Liver (tissue), 3 donors: ENCODE measurements around the gene RBMS3.

Experiments used
- ATF3 ChIP-seq: IDR thresholded peaks from 2 replicates; pipeline ENCODE4 v1.6.1; 2016; ENCODE audit warnings: antibody characterized with exemption
- CTCF ChIP-seq: fragments of 150-350 bp; IDR thresholded peaks from 2 replicates; pipeline ENCODE4 v1.5.1; 2017; ENCODE audit warnings: improper control_type of control experiment, low read depth, low read length; ENCODE audit not compliant: missing input control
- EGR1 ChIP-seq, 2 donors: IDR thresholded peaks; 2 replicates each; pipeline ENCODE4 v1.6.1; 2016 to 2018; ENCODE audit warnings: antibody characterized with exemption in 2 of 2, low read depth in 2 of 2
- GABPA ChIP-seq, 2 donors: IDR thresholded peaks in 1 of 2; conservative IDR thresholded peaks in 1 of 2; 2 replicates each; pipeline ENCODE4 v1.6.1; 2016; ENCODE audit warnings: antibody characterized with exemption in 2 of 2, mild to moderate bottlenecking in 1 of 2, moderate library complexity in 1 of 2
- JUND ChIP-seq, 2 donors: IDR thresholded peaks; 2 replicates each; pipeline ENCODE4 v1.6.1; 2016; ENCODE audit warnings: antibody characterized with exemption in 2 of 2
- MAX ChIP-seq: IDR thresholded peaks from 2 replicates; pipeline ENCODE4 v1.6.1; 2016; ENCODE audit warnings: antibody characterized with exemption
- RAD21 ChIP-seq, 2 donors: IDR thresholded peaks; 2 replicates each; pipeline ENCODE4 v1.6.1; 2016; ENCODE audit warnings: antibody characterized with exemption in 2 of 2, mild to moderate bottlenecking in 2 of 2
- REST ChIP-seq: IDR thresholded peaks from 2 replicates; pipeline ENCODE4 v1.6.1; 2016; ENCODE audit warnings: antibody characterized with exemption, mild to moderate bottlenecking
- RXRA ChIP-seq, 2 donors: IDR thresholded peaks; 2 replicates each; pipeline ENCODE4 v1.6.1; 2017 to 2018; ENCODE audit warnings: antibody characterized with exemption in 2 of 2, mild to moderate bottlenecking in 1 of 2
- SP1 ChIP-seq: IDR thresholded peaks from 2 replicates; pipeline ENCODE4 v1.6.1; 2018; ENCODE audit warnings: antibody characterized with exemption, mild to moderate bottlenecking
- TAF1 ChIP-seq: conservative IDR thresholded peaks from 2 replicates; pipeline ENCODE4 v1.6.1; 2016; ENCODE audit warnings: antibody characterized with exemption, mild to moderate bottlenecking
- YY1 ChIP-seq: IDR thresholded peaks from 2 replicates; pipeline ENCODE4 v1.6.1; 2016; ENCODE audit warnings: antibody characterized with exemption, mild to moderate bottlenecking
- ZBTB33 ChIP-seq: IDR thresholded peaks from 2 replicates; pipeline ENCODE4 v1.6.1; 2016; ENCODE audit warnings: antibody characterized with exemption
- donor health status: healthy.
- donor health status: healthy.

- no peak for TF ChIP-seq CTCF
- TF ChIP-seq RAD21 (IDR thresholded peaks at IDR 0.05), result no peak
- TF ChIP-seq TAF1, result no peak
- TF ChIP-seq JUND (IDR thresholded peaks at IDR 0.05), result no peak
- no peak for TF ChIP-seq YY1
- TF ChIP-seq MAX, result no peak
- TF ChIP-seq GABPA (IDR thresholded peaks at IDR 0.05 in 1 of 2, conservative IDR thresholded peaks at IDR 0.05 in 1 of 2), result no peak
- TF ChIP-seq EGR1 (IDR thresholded peaks at IDR 0.05; ENCODE audit: low read depth in 2 of 2), result no peak
- no peak for TF ChIP-seq REST
- no peak for TF ChIP-seq RXRA (IDR thresholded peaks at IDR 0.05)
- no peak for TF ChIP-seq ATF3
- no peak for TF ChIP-seq SP1
- no peak for TF ChIP-seq ZBTB33
These were observed 759.3 kb downstream of the RBMS3 start for GRCh38 chr3:30040126-30040525.
